Midbrain (tissue), 1 donor: ENCODE data around the gene FITM2.
"Not testable (repeated sequence)": the region's sequence is repeated elsewhere in the genome, so short reads cannot be mapped to it uniquely, and the experiment has no call there.

Experiments used
- DNase-seq: peaks from one replicate; lab custom pipeline; 2025; lab: John Stamatoyannopoulos, UW

The FITM2 gene

GRCh38 chr20:44310664-44311639 lies at the start of gene FITM2:
Gene FITM2, minus strand, starts transcription at chr20:44311202. Its CDS starts 54 bp downstream, at chr20:44311148.
- DNase-seq, result peak; percentile 97

- DNase-seq, result no peak
Measured at GRCh38 chr20:44360221-44360620, 49.2 kb upstream of the FITM2 start.

- DNase-seq, result no peak
Measured at GRCh38 chr20:44358776-44359175, 47.8 kb upstream of the FITM2 start.

GRCh38 chr20:44357555-44358125 lies 46.6 kb upstream of the FITM2 start:
- no peak for DNase-seq

GRCh38 chr20:44357020-44357419 lies 46.0 kb upstream of the FITM2 start:
- no peak for DNase-seq

- DNase-seq, result no peak
Measured at GRCh38 chr20:44356353-44356723, 45.3 kb upstream of the FITM2 start.

- no peak for DNase-seq
Measured at GRCh38 chr20:44355498-44356352, 44.7 kb upstream of the FITM2 start, which contains the start of gene HNF4A. Gene HNF4A, plus strand, starts transcription at chr20:44355699. Its CDS starts 106 bp downstream, at chr20:44355805.

GRCh38 chr20:44354979-44355497 lies 44.0 kb upstream of the FITM2 start:
- no peak for DNase-seq

- no peak for DNase-seq
Measured at GRCh38 chr20:44350567-44350966, 39.6 kb upstream of the FITM2 start.

GRCh38 chr20:44349349-44349748 lies 38.3 kb upstream of the FITM2 start:
- DNase-seq, result no peak

- DNase-seq, result no peak
Measured at GRCh38 chr20:44348168-44348659, 37.2 kb upstream of the FITM2 start.

- DNase-seq, result not testable (repeated sequence)
Measured at GRCh38 chr20:44345941-44346340, 34.9 kb upstream of the FITM2 start.

- no peak for DNase-seq
Measured at GRCh38 chr20:44345147-44345546, 34.1 kb upstream of the FITM2 start.

- no peak for DNase-seq
Measured at GRCh38 chr20:44344723-44345122, 33.7 kb upstream of the FITM2 start.

GRCh38 chr20:44343162-44343675 lies 32.2 kb upstream of the FITM2 start:
- no peak for DNase-seq

- DNase-seq, result no peak
Measured at GRCh38 chr20:44342248-44342647, 31.2 kb upstream of the FITM2 start.

- DNase-seq, result no peak
Measured at GRCh38 chr20:44336725-44337380, 25.9 kb upstream of the FITM2 start, which contains the start of gene R3HDML. Gene R3HDML, plus strand, starts transcription at chr20:44337043. Its CDS starts 115 bp downstream, at chr20:44337158.

- no peak for DNase-seq
Measured at GRCh38 chr20:44336086-44336485, 25.1 kb upstream of the FITM2 start.

- no peak for DNase-seq
Measured at GRCh38 chr20:44335675-44336074, 24.7 kb upstream of the FITM2 start.

GRCh38 chr20:44334709-44335108 lies 23.7 kb upstream of the FITM2 start:
- DNase-seq, result no peak

- DNase-seq, result no peak
Measured at GRCh38 chr20:44334306-44334705, 23.3 kb upstream of the FITM2 start.
